GM18520 (cell line): ENCODE measurements around the gene PMPCB.
"Not testable (repeated sequence)": the region's sequence is repeated elsewhere in the genome, so short reads cannot be mapped to it uniquely, and the experiment has no call there.

Experiments used
- ATAC-seq: cut with Tn5 transposase; IDR thresholded peaks from one replicate; pipeline ENCODE4 v1.9.1; 2021; ENCODE audit not compliant: unreplicated experiment

Gene PMPCB, protein sequence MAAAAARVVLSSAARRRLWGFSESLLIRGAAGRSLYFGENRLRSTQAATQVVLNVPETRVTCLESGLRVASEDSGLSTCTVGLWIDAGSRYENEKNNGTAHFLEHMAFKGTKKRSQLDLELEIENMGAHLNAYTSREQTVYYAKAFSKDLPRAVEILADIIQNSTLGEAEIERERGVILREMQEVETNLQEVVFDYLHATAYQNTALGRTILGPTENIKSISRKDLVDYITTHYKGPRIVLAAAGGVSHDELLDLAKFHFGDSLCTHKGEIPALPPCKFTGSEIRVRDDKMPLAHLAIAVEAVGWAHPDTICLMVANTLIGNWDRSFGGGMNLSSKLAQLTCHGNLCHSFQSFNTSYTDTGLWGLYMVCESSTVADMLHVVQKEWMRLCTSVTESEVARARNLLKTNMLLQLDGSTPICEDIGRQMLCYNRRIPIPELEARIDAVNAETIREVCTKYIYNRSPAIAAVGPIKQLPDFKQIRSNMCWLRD

DNA sequence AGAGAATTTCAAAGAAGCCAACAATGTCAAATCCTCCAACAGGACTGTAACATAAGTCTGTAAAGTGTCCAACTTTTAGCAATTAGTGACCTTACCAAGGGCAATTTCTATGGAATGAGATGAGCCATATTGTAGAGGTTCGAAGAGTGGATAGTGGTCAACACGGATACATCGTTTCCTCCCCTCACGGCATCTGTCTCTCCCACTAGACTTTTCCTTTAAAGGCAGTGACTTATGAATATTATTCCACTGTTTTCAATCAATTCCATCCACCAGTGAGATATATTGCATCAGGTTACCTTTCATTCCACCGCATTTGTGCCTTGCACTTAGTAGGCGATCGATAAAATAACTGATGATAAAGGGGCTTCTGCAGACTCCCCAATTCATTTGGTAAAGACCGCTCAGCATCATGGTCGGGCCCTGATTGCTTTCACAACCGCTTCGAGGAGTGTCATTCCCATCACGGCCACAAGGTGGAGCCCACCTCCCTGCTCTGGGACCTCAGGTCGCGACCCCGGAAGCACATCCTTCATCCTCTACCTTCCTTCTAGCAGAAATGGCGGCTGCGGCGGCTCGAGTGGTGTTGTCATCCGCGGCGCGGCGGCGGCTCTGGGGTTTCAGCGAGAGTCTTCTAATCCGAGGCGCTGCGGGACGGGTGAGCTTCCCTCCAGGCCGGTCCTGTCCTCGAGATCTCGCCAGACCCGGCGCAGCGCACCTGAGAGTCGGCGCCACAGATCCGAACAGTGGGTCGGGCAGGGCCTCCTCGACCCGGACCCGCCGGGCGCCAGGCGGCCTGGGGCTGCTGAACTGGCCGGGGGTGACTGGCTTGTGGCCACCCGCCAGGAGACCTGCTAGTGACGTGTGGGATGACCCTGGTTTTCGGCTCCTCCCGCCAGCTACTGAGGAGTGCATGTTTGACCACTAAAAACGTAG is at the start of gene PMPCB:
Gene PMPCB, plus strand, starts transcription at position 535 of the 936 bp plus-strand sequence. Its CDS starts 25 bp downstream, at position 560.
- ATAC-seq, result peak; percentile 78

DNA sequence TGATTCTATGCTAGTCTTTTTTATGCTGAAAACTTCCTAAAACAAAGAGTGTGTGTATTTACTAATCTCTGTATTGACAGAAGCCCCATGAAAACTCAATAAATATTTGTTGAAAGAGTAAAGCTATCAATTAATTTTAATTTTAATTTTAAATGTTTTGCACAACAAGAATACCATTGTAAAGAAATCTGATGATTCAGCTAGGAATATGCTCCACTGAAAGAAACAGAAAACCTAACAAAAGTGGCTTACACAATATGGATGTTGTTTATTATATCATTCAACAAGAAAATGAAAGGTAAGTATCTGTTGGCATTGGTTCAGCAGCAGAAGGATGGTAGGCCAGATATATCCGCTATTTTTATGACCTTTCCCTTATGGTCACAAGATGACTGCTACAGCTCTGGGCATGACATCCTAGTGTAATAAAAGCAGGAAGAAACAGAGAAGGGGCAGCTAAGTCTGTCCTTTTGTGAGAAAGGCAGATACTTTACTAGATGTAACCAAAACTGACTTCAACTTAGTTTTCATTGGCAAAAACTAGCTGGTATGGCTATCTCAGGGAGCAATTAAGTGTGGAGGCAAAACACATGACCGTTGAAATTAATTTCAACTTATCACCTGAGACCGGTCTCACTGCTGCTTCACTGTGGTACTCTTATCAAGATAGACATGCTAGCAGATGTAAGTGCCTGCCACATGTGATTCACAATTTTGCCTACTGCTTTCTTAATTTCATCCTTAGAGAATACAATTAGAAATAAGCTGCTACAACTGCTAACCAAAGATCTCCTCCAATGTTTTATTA is 43.3 kb upstream of the PMPCB start:
- not testable (repeated sequence) for ATAC-seq

DNA sequence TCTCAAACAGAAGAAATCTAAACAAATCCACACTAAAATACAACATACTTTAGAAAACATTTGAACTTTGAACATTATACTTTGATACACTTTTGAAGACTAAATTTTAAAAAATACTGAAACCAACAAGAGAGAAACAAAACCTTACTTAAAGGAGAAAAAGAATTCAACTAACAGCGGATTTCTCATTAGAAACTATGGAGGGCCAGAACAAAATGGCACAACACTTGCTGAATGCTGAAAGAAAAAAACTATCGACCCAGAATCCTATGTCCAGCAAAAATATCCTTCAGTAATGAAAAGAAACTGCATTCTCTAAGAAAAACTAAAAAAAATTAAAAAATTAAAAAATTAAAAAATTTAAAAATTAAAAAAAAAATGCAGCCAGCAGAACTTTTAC is 33.2 kb upstream of the PMPCB start:
- not testable (repeated sequence) for ATAC-seq

DNA sequence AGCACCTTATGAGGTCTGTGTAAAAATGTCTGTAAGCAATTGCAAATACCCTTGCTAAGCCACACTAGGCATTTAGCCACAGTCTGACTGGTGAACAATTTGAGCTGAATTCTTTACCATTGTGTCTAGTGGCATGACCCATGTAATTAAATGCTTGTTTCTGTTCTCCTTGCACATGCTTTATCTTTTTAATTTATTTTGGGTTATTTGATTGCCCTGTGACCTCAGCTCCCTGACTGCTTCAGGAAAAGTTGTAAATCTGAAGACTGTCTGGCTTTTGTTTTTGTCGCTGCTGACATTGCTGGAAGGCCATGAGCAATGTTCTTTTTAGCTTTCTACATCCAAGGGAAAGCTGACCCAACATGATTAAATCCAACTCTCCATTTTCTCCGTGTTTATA is 31.0 kb upstream of the PMPCB start:
- not testable (repeated sequence) for ATAC-seq

DNA sequence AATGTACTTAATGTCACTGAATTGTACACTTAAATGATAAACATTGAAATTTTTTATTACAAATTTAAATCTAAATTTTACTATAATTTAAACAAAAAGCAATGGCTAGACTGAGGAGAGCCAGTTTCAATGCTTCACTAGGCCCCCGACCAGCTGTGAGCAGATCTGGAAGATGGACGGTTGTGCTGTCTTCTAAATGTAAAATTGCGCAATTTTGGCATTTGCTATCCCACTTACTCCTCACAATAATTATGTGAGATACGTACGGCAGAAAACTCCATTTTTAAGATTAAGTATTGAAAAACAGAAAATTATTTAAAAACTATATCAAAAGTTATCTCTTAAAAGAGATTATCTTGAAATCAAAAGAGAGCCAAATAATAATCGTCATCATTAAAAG is 23.9 kb upstream of the PMPCB start:
- not testable (repeated sequence) for ATAC-seq

DNA sequence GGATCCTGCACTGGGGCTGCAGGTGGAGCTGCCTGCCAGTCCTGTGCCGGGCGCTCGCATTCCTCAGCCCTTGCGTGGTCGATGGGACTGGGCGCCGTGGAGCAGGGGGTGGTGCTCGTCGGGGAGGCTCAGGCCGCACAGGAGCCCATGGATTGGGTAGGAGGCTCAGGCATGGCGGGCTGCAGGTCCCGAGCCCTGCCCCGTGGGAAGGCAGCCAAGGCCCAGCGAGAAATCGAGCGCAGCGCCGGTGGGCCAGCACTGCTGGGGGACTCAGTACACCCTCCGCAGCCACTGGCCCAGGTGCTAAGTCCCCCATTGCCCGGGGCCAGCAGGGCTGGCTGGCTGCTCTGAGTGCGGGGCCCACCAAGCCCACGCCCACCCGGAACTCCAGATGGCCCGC is 22.4 kb upstream of the PMPCB start:
- not testable (repeated sequence) for ATAC-seq

DNA sequence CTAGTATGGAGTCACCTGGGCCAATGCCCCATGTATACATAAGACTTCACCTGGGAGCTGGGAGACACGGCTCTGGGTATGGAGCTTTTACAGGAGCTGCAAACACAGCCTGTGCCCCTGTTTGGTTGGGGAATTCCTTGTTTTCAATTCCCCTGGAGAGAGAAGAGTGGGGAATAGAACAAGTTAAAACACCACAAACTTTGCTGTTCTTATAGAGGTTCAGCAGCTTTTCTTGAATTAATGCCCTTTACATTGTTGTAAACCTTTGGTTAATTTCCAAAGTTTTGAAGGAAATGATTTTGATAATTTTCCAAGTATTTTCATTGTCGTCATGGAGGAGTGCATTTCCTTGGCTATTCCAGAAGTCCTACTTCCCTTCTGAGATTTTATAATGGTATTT is 19.0 kb upstream of the PMPCB start:
- ATAC-seq, result not testable (repeated sequence)

DNA sequence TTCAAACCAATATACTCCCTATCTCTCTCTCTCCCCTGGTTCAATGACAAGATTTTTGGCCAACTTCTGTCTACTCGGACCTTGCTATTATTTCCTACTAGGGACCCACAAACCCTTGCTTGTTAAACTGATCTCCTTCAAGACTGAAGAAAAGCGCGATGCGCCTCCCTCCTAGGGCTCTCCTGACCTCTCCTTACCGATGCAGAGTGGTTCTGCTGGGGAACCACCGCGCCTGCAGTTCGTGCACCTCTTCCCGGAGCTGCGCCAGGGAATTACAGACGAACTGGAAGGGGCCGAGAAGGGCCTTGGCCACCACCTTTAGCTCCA is 17.6 kb upstream of the PMPCB start:
- peak; percentile 19 for ATAC-seq

DNA sequence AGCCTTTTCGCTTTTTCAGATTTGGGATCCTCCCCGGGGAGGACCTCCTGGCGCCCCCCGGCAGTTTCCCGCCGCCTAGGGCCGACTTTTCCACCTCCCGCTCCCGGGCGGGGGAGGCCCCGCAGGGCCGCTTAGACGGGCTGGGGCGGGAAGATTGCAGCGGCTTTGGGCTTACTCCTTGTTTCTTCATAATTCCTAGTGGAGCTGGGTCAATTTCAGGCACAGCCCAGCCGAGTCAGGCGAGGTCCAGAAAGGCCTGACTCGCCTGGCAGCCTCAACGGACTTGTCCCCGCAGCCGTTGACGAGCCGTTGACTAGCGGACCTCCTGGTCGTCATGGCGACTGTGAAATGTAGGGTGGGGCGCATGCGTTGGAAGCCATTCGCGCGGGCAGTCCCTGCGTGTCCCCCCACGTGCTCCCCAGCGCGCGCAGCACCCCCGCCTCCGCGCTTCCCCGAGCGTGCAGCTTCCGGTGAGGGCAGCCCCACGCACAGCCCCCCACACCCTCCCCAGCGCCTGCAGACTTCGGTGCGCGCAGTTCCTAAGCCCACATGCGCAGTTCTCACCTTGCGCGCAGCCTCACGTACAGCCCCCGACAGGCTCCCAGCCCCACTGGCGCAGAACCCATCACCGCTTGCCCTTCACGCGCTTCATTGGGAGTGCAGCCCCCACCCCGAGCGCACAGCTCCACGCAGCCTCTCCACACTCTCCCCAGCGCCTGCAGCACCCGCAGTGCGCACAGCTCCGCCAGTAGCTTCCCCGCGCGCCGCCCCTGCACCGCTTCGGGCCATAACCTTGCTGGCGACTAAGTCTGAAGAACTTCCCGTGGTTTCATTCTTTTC is 17.1 kb upstream of the PMPCB start:
- ATAC-seq, result peak; percentile 87

DNA sequence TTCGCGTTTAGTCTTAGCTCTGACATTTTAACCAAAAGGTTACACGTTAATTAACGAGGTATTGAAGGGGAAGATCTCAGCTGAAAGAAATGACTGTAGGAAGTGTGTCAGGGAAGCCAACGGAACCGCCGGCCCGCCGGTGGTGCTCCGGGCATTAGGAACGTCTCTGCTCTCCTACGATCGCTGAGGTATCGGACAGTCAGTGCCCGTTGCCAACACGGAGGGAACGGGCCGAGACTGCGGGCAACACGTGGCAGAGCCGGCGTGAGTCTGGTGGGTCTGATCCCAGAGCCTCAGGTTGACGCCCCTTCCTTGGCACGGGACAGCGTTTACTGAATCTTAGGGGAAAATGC is 16.5 kb upstream of the PMPCB start:
- not testable (repeated sequence) for ATAC-seq

DNA sequence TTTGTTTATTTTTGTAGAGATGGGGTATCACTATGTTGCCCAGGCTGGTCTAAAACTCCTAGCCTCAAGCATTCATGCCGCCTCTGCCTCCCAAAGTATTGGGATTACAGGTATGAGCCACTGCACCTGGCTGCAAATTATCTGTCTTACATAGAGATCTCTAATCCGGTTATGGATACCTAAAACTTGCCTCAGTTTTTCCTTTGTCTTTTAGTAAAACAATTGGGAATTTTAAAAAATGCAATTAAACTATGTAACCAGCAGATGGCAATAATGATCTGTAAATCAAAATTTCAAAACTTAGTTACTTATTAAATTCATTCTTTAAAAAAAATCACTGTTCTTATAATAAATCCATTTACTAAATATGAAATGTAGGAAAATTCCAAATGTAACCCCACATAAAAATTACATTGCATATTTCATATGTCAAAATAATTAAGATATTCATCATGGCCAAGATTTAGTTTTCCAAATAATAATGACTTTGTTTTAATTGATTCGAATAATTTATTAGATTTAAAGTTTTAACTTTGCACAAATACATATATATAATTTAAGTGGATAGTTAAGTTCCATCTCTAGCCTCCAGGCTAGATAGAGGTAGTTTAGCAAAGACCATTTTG is 14.3 kb upstream of the PMPCB start:
- ATAC-seq, result not testable (repeated sequence)

DNA sequence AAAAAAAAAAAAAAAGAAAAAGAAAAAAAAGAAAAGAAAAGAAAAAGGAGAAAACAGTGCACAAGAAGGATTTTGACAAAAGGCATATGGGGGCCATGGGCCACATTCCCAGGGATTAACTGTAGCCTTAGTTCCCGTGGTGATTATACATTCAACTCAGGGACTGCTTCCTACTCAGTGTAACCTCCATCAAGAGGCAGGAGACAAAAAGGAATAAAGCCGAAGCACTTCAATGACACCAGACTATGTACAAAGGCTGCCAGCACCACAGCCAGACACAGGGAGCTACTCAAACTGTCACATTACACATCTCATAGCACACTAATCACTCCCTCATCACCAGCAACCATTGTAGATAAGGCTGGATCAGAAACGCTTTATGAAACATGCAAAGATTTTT is 5.1 kb upstream of the PMPCB start:
- no peak for ATAC-seq

DNA sequence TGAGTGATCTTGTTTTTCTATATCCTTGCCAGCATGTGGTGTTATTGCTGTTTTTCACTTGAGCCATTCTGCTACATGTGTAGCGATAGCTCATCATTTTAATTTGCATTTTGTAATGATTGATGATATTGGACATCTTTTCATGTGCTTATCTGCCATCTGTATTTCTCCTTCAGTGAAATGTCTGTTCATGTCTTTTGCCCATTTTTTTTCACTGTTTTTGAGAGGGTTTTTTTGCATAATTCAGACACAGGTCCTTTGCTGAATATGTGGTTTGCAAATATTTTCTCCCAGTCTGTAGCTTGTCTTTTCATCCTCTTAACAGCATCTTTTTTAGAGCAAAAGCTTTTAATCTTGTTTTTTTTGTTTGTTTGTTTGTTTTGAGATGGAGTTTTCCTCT is 3.7 kb upstream of the PMPCB start:
- ATAC-seq, result no peak

DNA sequence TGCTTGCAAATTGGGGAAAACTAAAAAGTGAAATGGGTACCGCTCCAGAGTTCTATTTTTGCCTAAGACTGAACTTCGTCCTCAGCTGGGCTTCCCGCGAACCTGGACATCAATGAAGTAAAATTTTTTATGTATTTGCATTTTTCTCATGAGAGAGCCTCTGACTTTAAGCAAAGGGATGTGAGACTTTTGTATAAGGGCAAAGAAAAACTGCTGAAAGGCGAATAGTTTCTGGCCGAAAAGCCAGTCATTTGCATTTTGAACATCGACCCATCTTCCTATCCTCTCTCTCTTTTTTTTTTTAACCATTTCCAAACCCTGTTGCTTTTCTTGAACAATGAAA is 573 bp downstream of the PMPCB start:
- ATAC-seq, result no peak

DNA sequence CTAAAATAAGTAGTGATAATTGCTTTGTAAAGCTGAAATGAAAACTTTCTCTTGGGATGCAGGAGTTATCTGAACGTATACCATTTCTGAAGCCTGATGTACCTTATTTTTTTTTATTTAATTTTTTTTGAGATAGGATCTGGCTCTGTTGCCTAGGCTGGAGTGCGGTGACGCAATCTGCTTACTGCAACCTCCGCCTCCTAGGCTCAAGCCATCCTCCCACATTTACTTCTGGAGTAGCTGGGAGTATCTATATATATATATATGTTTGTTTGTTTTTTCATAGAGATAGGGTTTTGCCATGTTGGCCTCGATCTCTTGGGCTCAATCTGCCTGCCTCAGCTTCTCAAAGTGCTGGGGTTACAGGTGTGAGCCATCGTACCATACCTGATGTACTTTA is 2.4 kb downstream of the PMPCB start:
- ATAC-seq, result no peak

DNA sequence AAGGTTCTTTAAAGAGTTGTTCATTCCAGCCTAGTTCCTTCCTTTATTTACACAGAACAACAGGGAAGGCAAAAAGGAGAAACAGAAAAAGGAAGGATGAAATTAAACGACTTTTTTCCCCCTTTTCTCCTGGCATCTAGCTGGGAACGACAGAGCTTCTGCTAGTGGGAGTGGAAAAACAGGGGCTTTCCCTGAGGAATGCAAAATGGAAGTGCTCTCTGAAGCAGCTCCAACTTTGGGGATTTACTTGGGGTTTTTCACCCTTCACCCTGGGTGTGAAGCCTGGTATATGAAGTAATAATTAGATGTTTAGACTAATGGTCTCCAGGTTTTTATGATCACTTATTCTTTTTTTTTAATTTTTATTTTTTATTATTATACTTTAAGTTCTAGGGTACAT is 4.2 kb downstream of the PMPCB start:
- no peak for ATAC-seq

DNA sequence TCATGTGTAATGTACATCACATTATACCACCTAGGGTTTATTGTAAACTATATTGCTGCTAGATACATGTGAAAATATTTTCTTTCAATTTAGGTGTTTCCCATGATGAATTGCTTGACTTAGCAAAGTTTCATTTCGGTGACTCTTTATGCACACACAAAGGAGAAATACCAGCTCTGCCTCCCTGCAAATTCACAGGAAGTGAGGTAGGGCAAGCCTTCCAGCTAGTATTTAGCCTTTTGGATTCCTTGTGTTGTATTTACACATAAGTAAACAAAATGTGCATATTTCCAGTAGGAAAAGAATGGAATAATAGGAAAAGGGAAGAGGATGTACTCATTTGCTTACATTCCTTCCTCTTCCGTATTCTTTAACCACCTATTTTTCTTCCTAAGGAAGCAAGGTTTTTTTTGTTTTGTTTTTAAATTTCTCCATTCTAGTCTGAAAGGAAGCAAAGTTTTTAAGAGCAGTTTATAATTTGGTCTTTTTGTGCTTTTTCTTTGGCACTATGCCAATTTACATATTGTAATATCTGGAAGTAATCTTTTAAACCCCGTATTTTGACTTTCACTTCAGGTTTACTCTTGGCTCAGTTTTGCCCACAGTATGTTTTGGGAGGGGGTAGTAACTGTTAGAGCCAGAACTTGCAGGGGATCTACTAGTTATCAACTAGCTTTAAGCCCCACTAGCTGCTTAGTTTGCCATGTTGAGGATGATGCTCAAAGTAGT is 10.4 kb downstream of the PMPCB start:
- ATAC-seq, result no peak

DNA sequence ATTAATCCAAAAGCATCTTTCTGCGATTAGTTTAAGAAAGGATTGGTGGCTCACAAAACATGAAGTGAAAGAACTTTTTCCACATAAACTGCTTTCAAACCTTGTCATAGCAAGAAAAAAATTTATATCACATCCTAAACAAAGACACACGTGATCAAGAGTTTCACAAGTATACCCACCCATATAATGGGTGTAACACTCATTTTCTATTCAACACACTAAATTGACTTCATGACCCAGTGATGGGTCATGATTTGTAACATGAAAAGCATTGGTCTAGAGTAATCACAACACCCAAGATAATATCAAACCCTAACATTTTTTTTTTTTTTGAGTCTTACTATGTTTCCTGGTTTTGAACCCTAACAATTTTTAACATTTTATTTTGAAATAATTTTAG is 17.6 kb downstream of the PMPCB start:
- no peak for ATAC-seq

DNA sequence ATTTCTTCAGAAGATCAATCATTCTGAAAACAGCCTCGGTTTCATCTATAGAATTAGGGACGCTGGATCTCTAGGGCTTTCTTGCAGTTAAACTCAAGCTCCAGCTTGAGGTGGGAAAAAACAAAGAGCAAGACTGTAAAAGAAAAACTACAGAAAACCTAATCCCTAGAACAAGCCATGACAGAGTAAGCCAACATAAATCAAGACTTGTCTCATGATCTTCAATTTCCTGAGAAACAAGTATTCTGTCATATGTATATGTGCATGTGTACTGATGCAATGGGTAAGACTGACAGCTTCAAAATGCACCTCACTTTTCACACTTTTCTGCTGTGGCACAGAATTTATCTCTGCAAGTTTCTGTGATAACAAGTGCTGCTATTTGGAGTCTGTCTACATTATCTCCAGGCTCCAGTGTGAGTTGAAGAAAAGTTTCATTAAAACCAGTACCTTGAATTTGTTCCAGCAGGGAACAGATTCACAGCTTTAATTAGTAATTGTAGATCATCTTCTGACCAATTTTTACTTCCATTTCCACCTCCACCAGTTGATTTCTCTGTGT is 19.2 kb downstream of the PMPCB start:
- no peak for ATAC-seq
